HG03025 (cell line): Measurements from ENCODE around the gene GPC2.
"Not testable (repeated sequence)": the region's sequence is repeated elsewhere in the genome, so short reads cannot be mapped to it uniquely, and the experiment has no call there.

ENCODE experiments used
- ATAC-seq: cut with Tn5 transposase; IDR thresholded peaks from one replicate; pipeline ENCODE4 v1.9.1; 2021; ENCODE audit warnings: mild to moderate bottlenecking, moderate library complexity; ENCODE audit not compliant: unreplicated experiment, low FRiP score

The GPC2 gene

GRCh38 chr7:100153708-100154535 is 23.3 kb downstream of the GPC2 start:
- ATAC-seq = no peak

GRCh38 chr7:100152937-100153666 is 24.1 kb downstream of the GPC2 start:
- ATAC-seq = no peak

GRCh38 chr7:100152404-100152803 is 24.8 kb downstream of the GPC2 start:
- no peak for ATAC-seq

- ATAC-seq = peak; percentile 92
Measured at GRCh38 chr7:100148559-100149328, 28.4 kb downstream of the GPC2 start, which contains the start of gene LAMTOR4. Gene LAMTOR4 (plus strand): TSS chr7:100148918. CDS start chr7:100148973, 55 bp downstream.

- ATAC-seq = no peak
Measured at GRCh38 chr7:100148225-100148558, 29.0 kb downstream of the GPC2 start.

- ATAC-seq = no peak
Measured at GRCh38 chr7:100147278-100147677, 29.9 kb downstream of the GPC2 start.

GRCh38 chr7:100146350-100146749 is 30.8 kb downstream of the GPC2 start:
- ATAC-seq = not testable (repeated sequence)

GRCh38 chr7:100142461-100142860 is 34.7 kb downstream of the GPC2 start:
- ATAC-seq = no peak

- no peak for ATAC-seq
Measured at GRCh38 chr7:100141555-100141949, 35.6 kb downstream of the GPC2 start.

- ATAC-seq = no peak
Measured at GRCh38 chr7:100137851-100138760, 39.1 kb downstream of the GPC2 start.

- ATAC-seq = no peak
Measured at GRCh38 chr7:100132697-100133151, 44.5 kb downstream of the GPC2 start.

GRCh38 chr7:100132126-100132525 is 45.1 kb downstream of the GPC2 start:
- no peak for ATAC-seq

- no peak for ATAC-seq
Measured at GRCh38 chr7:100130608-100131453, 46.4 kb downstream of the GPC2 start.

GRCh38 chr7:100130220-100130607 is 47.0 kb downstream of the GPC2 start:
- ATAC-seq = not testable (repeated sequence)

- no peak for ATAC-seq
Measured at GRCh38 chr7:100128637-100128963, 48.6 kb downstream of the GPC2 start.

- ATAC-seq = no peak
Measured at GRCh38 chr7:100127866-100128636, 49.1 kb downstream of the GPC2 start.

- peak; percentile 54 for ATAC-seq
Measured at GRCh38 chr7:100126931-100127865, 50.0 kb downstream of the GPC2 start, which contains the start of gene MBLAC1. Gene MBLAC1 (plus strand): TSS chr7:100126967. CDS start chr7:100127396, 429 bp downstream.
